Mesothelial cell of epicardium (in vitro differentiated cells): ENCODE data around the gene HYOU1. TPM values are rescaled to one million over a fixed set of nuclear protein-coding genes. Genes with fewer than 3 reads are reported as not detected.
"Not testable (repeated sequence)": the region's sequence is repeated elsewhere in the genome, so short reads cannot be mapped to it uniquely, and the experiment has no call there.

ENCODE experiments used
- DNase-seq, 2 experiments: peaks; one replicate each; pipeline ENCODE4 v3.0.0; 2021; ENCODE audit warnings: low spot score in 2 of 2; ENCODE audit not compliant: unreplicated experiment in 2 of 2
- H3K27ac Mint-ChIP-seq: 2 replicates; pipeline ENCODE4 v1.8.0; 2021; ENCODE audit warnings: mixed read lengths
- H3K27me3 Mint-ChIP-seq: 2 replicates; pipeline ENCODE4 v1.8.0; 2021; ENCODE audit warnings: low read depth, mixed read lengths
- H3K36me3 Mint-ChIP-seq: 2 replicates; pipeline ENCODE4 v1.8.0; 2021; ENCODE audit warnings: mixed read lengths
- H3K4me1 Mint-ChIP-seq: 2 replicates; pipeline ENCODE4 v1.8.0; 2021; ENCODE audit warnings: mixed read lengths
- H3K4me3 Mint-ChIP-seq: 2 replicates; pipeline ENCODE4 v1.8.0; 2021; ENCODE audit warnings: mild to moderate bottlenecking, moderate library complexity, mixed read lengths
- H3K9me3 Mint-ChIP-seq: 2 replicates; pipeline ENCODE4 v1.8.0; 2021; ENCODE audit warnings: mixed read lengths
- CTCF ChIP-seq: fragments of 200-600 bp; sonication (generic); IDR thresholded peaks from one replicate; pipeline ENCODE4 v1.5.0; 2021; ENCODE audit warnings: antibody characterized with exemption; ENCODE audit not compliant: unreplicated experiment
- total RNA-seq: library from RNA; stranded (reverse); gene quantifications from 3 replicates; pipeline ENCODE4 v1.2.1, GENCODE V29; 2021

The HYOU1 gene
- total RNA-seq, 1 donor from 2014 or later = 133 TPM

- Mint-ChIP-seq H3K36me3 (peaks cover 33% of the 10 kb centered on the region), H3K4me1 (no peaks in the 10 kb centered on the region), H3K27ac (no peak overlapping the region), H3K9me3 (no peaks in the 10 kb centered on the region), H3K4me3 (no peak overlapping the region), H3K27me3 (no peaks in the 10 kb centered on the region)
- no peak for TF ChIP-seq CTCF
- DNase-seq = no peak
Measured at GRCh38 chr11:119046489-119046888, 10.5 kb downstream of the HYOU1 start.

- Mint-ChIP-seq H3K4me1 (no peaks in the 10 kb centered on the region), H3K4me3 (no peak overlapping the region), H3K36me3 (peaks cover 26% of the 10 kb centered on the region), H3K9me3 (no peaks in the 10 kb centered on the region), H3K27me3 (no peaks in the 10 kb centered on the region), H3K27ac (no peak overlapping the region)
- DNase-seq = no peak
- peak; percentile 40 for TF ChIP-seq CTCF
Measured at GRCh38 chr11:119044708-119045107, 12.3 kb downstream of the HYOU1 start.

- no peak for DNase-seq
- Mint-ChIP-seq H3K27ac (no peak overlapping the region), H3K4me1 (no peaks in the 10 kb centered on the region), H3K4me3 (no peak overlapping the region), H3K9me3 (no peaks in the 10 kb centered on the region), H3K36me3 (peaks cover 15% of the 10 kb centered on the region), H3K27me3 (no peaks in the 10 kb centered on the region)
- no peak for TF ChIP-seq CTCF
Measured at GRCh38 chr11:119042927-119043326, 14.1 kb downstream of the HYOU1 start.

- H3K36me3 Mint-ChIP-seq = peaks cover 8% of the 10 kb centered on the region
- H3K9me3 Mint-ChIP-seq = no peaks in the 10 kb centered on the region
- H3K27ac Mint-ChIP-seq = no peak overlapping the region
- no peaks in the 10 kb centered on the region for H3K27me3 Mint-ChIP-seq
- no peak overlapping the region for H3K4me3 Mint-ChIP-seq
- no peak for TF ChIP-seq CTCF
- no peak for DNase-seq
- H3K4me1 Mint-ChIP-seq = no peaks in the 10 kb centered on the region
Measured at GRCh38 chr11:119041821-119042514, 15.0 kb downstream of the HYOU1 start.

GRCh38 chr11:119039471-119039870, 17.5 kb downstream of the HYOU1 start:
- not testable (repeated sequence) for H3K36me3 Mint-ChIP-seq, H3K9me3 Mint-ChIP-seq, H3K4me3 Mint-ChIP-seq, H3K27me3 Mint-ChIP-seq, DNase-seq, H3K27ac Mint-ChIP-seq, H3K4me1 Mint-ChIP-seq

- H3K4me3 Mint-ChIP-seq = no peak overlapping the region
- no peaks in the 10 kb centered on the region for H3K27me3 Mint-ChIP-seq
- no peaks in the 10 kb centered on the region for H3K36me3 Mint-ChIP-seq
- no peaks in the 10 kb centered on the region for H3K4me1 Mint-ChIP-seq
- DNase-seq = no peak
- H3K9me3 Mint-ChIP-seq = no peaks in the 10 kb centered on the region
- TF ChIP-seq CTCF = no peak
- no peak overlapping the region for H3K27ac Mint-ChIP-seq
Measured at GRCh38 chr11:119038884-119039283, 18.1 kb downstream of the HYOU1 start.
